ENCODE data around the gene PDLIM7.
A peak's percentile ranks its signal among the peaks of the same experiment; 100 is the strongest.

The PDLIM7 gene

DNA sequence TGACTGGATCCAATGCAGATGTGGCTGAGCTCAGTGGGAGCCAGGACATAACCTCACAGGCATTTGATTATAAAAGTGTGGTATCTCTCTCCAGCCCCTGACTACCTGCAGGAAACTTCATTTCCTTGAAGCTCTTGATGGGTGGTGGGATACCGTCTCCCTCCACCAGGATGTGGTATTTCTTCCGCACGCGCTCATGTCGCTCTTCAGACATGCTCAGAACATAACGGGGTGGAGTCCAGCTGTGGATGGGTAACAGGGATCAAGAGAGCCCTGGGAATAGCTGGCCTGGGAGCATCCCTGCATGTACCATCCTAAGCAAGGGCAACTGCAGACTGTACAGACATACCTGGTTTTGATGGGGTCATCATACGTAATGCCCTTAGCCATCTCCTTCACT, 18.2 kb upstream of the PDLIM7 start:
- no peaks in the 10 kb centered on the region for H3K27me3 Mint-ChIP-seq
- DNase-seq (no peak), ATAC-seq (replicated peaks) (no peak)
- peak overlapping the region; percentile 42 for H3K27ac Mint-ChIP-seq
- peaks cover 47 to 60% of the 10 kb centered on the region in 2 donors for H3K36me3 Mint-ChIP-seq
- peaks cover 53 to 74% of the 10 kb centered on the region in 2 donors for H3K4me1 Mint-ChIP-seq
- H3K4me3 Mint-ChIP-seq: peak overlapping the region; percentile 87 to 89
- no peaks in the 10 kb centered on the region for H3K9me3 Mint-ChIP-seq

DNA sequence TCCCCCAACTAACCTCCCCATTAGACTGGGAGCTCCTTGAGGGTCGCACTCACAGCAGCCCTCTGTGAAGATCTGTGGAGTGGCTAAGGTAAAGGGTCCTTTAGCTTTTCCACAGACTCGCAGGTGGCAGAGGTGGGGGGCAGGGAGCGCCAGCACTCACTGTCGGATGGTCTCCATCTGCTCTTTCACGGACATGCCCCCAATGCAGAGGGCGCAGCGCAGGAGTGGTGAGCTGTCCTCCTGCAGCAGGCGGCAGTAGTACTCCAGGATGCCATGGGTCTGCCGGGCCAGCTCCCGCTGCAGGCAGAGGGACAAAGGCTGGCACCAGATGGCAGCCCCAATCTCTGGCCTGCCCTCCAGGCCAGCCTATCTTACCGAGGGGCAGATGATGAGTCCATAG, 17.1 kb upstream of the PDLIM7 start:
- Mint-ChIP-seq H3K27me3 (no peaks in the 10 kb centered on the region), H3K27ac (no peak overlapping the region), H3K36me3 (peaks cover 44 to 60% of the 10 kb centered on the region in 2 donors), H3K9me3 (no peaks in the 10 kb centered on the region), H3K4me3 (no peak overlapping the region), H3K4me1 (peaks cover 53 to 74% of the 10 kb centered on the region in 2 donors)
- ATAC-seq (replicated peaks): no peak
- DNase-seq: no peak

DNA sequence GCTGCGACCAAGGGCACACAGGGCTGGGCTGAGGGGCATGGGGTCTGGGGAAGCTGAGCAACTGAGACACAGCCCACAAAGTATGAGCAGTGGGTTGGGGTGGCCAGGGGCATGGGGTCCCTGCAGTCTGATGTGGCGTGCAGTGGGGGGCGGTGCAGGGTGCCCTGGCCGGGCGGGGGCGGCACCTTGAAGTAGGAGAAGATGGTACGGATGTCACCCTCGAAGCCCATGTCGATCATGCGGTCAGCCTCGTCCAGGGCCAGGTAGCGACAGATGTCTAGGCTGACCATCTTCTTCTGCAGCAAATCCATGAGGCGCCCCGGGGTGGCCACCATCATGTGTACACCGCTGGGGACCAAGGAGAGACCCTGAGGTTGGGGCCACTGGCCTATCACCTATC, 16.1 kb upstream of the PDLIM7 start:
- DNase-seq (no peak), ATAC-seq (replicated peaks) (no peak)
- Mint-ChIP-seq H3K27ac (no peak overlapping the region), H3K4me1 (peaks cover 59 to 78% of the 10 kb centered on the region in 2 donors), H3K9me3 (no peaks in the 10 kb centered on the region), H3K36me3 (peaks cover 54 to 66% of the 10 kb centered on the region in 2 donors), H3K4me3 (no peak overlapping the region), H3K27me3 (no peaks in the 10 kb centered on the region)

DNA sequence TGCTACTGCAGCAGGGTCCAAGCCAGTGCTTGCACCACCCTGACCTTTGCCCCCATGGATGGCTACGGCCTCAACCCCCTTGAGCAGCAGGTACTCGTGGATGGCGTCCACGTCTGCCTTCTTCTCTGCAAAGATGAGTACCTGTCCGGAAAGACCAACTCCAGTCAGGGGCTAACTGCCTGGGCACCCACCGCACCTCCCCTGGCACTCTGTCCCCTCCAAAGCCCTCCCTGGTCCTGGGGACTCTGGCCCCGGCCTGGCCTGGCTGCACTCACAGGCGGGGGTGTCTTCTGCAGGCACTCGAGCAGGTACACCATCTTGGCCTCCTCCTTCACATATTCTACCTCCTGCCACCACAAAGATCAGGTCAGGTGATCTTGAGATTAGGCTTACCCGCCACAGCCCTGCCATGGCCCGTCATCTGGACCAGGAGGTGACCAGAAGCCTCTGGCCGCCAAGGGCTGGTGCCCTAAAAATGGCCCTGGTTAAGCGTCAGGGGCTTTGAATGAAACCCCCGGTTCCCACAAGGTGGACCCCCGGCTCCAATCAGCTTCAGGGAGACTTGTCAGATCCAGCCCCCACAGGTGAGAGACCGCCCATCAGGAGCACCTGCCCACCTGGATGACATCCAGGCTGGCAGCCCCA, 15.5 kb upstream of the PDLIM7 start:
- no peak for DNase-seq
- Mint-ChIP-seq H3K27ac (no peak overlapping the region), H3K4me1 (peaks cover 60 to 84% of the 10 kb centered on the region in 2 donors), H3K36me3 (peaks cover 57 to 68% of the 10 kb centered on the region in 2 donors), H3K27me3 (no peaks in the 10 kb centered on the region), H3K9me3 (no peaks in the 10 kb centered on the region), H3K4me3 (no peak overlapping the region)
- ATAC-seq (replicated peaks): no peak

DNA sequence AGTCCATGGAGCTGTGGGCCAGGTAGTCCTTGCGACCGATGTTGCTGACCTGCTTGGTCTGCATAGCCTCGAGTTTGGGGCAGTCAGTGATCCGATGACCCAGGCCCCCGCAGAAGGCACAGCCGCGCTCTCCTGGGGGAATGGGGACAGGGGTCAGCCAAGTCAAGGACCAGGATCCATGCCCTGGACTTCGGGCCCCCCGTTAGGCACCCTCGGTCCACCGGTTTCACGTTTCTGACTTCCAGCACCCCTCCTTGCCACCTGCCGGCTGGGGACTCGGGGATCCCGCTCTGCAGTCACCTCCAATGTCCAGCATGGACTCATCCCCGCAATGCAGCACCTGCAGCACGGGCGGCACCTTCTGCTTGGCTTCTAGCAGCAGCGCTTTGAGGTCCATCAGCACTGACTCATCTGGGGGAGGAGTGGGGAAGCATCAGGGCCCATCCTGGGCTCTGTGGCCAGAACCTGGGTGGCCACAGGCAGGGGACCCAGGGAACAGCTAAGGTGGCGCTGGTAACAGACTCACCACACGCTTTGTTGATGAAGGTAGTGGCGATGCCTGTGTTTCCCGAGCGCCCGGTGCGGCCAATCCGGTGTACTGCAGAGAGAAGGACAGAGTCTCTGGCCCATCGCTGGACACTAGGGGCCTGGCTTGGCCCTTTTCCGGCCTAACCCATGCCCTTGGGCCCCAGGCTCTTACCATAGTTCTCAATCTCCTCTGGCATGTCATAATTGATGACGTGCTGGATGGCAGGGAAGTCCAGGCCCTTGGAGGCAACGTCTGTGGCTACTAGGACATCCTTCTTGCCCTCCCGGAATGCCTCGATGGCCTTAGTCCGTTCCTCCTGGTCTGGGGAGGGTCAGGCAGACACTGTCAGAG, 14.6 kb upstream of the PDLIM7 start:
- Mint-ChIP-seq H3K4me3 (no peak overlapping the region), H3K27ac (peak overlapping the region; percentile 97), H3K4me1 (peaks cover 69 to 87% of the 10 kb centered on the region in 2 donors), H3K27me3 (no peaks in the 10 kb centered on the region), H3K36me3 (peaks cover 65 to 76% of the 10 kb centered on the region in 2 donors), H3K9me3 (no peaks in the 10 kb centered on the region)
- ATAC-seq (replicated peaks): no peak
- DNase-seq: no peak

DNA sequence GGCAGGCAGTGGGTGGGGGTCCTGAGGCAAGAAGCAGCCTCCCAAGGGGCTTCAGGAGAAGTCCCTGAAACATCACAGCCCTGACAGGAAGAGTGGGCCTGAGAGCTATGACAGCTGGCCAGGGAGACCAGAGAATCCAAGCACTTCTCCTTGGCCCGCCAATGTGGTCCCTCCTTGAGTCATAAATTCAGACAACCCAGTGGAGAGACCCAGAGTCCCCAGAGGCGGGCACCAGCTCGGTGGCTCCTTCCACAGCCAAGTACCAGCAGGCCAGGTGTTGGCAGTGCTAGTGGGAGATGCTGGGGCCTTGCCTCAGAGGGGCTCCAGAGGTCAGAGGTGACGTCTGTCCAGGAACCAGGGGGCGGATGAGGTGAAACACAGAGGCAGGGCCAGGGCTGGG, 13.8 kb upstream of the PDLIM7 start:
- H3K9me3 Mint-ChIP-seq: no peaks in the 10 kb centered on the region
- H3K4me1 Mint-ChIP-seq: peaks cover 64 to 83% of the 10 kb centered on the region in 2 donors
- H3K27me3 Mint-ChIP-seq: no peaks in the 10 kb centered on the region
- H3K4me3 Mint-ChIP-seq: peak overlapping the region; percentile 90 to 94
- ATAC-seq (replicated peaks) (peak in 1 of 2 donors; percentile 9), DNase-seq (no peak)
- H3K36me3 Mint-ChIP-seq: peaks cover 63 to 73% of the 10 kb centered on the region in 2 donors
- peak overlapping the region; percentile 97 for H3K27ac Mint-ChIP-seq

DNA sequence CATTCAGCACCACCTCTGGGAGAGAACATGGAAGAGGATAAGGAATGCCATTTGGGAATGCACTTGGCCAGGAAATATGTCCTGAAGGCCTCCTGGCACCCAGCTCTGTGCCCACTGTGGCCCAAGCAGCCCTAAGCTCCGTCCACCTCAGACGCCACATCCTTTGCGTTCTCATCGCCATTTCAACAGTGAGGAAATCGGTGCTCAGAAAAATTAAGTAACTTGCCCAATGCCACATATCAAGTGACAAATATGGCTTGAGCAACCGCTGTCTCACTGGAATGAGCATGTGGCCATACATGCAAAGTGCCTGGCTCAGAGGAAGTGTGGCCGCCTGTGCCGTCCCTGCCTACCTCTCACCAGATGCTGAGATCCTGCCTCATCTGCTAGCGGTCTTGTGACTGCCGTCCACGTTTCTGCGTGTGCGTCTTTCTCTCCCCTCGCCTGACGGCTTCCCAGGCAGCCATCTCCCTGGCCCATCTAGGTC, 13.2 kb upstream of the PDLIM7 start:
- Mint-ChIP-seq H3K4me1 (peaks cover 59 to 77% of the 10 kb centered on the region in 2 donors), H3K27ac (peak overlapping the region; percentile 97), H3K36me3 (peaks cover 62 to 69% of the 10 kb centered on the region in 2 donors), H3K27me3 (no peaks in the 10 kb centered on the region), H3K9me3 (no peaks in the 10 kb centered on the region), H3K4me3 (peak overlapping the region; percentile 90 to 94)
- ATAC-seq (replicated peaks): peak; percentile 50 to 56
- DNase-seq: no peak

DNA sequence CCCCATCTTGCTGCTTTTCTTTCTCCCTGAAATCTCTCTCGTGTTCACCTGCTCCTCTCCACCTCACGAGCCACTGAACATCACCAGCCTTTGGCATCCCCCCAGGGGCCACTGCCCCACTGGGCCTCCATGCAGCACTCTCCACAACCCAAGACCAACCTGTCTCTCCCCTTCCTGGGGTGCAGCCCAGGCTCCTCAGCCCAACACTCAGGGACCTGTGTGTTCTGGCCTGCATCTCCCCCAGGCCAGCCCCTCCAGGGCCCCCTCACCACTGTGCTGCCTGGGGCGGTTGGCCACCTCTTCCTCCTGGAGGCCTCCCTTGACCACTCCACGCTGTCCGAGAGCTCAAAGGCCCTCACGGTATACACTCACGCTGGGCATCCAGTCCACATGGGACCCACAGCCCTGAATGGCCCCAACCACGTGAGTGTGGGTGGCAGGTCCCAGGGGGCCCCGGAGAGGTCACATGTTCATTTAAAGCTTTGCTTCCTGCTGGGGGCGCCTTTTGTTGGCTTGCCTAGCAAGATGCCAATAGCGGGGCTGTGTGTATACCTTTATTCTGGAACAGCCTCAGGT, 12.7 kb upstream of the PDLIM7 start:
- peak overlapping the region; percentile 97 for H3K27ac Mint-ChIP-seq
- DNase-seq: peak; percentile 68
- peak overlapping the region; percentile 90 to 94 for H3K4me3 Mint-ChIP-seq

DNA sequence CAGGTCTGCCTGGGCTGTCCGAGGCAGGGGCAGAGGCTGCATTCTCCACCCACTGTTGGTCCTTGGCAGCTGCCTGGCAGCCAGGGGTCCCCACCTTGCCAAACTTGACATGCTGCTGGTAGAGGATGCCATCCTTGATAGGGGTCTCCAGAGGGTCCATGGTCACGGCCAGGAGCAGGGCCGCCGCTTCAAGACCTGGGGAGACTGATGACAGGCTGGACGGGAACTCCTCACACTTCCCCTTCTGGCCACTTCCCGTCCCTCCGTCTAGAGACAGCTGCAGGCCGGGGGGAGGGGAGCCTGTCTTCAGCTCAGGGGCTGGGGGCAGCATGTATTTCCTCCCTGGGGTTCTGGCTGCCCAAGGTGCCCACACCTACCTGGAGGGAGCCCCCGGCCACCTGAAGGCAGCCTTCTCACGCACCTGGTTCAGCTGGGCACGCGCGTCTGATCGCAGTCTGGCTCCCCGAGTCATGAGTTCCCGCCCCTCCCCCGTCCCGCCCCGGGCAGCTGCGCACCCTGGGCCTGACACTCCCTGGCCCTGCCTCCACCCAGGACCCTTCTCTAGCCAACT, 12.1 kb upstream of the PDLIM7 start, which contains the start of gene DOK3:
Gene DOK3, minus strand, starts transcription at position 446 of the 571 bp plus-strand sequence. Its CDS starts 286 bp downstream, at position 160.
- peaks cover 59 to 70% of the 10 kb centered on the region in 2 donors for H3K4me1 Mint-ChIP-seq
- ATAC-seq (replicated peaks): peak; percentile 61 to 68
- peak; percentile 46 for DNase-seq

More for the DNA sequence above, 12.7 kb upstream of the PDLIM7 start:
- H3K27me3 Mint-ChIP-seq: no peaks in the 10 kb centered on the region
- no peaks in the 10 kb centered on the region for H3K9me3 Mint-ChIP-seq
- peak; percentile 63 to 69 for ATAC-seq (replicated peaks)
- peaks cover 59 to 77% of the 10 kb centered on the region in 2 donors for H3K4me1 Mint-ChIP-seq
- peaks cover 67 to 72% of the 10 kb centered on the region in 2 donors for H3K36me3 Mint-ChIP-seq

DNA sequence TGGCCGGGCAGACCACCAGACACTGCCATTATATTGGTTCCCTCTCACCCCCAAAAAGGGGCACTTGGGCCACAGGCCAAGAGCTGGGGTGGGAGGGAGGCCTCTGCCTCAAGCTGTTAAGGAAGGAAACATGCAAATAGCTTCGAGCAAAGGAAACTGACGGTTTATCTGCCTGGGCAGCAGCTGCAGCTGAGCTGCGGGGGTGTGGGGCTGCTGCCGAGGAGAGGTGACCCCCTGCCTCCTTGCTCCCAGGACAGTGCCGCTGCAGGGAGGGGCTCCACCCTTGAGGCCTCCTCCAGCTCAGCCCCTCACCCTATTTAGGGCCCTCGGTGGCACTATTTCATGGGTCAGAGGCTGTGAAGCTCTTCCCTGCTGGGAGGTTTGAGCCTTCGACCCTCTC, 11.4 kb upstream of the PDLIM7 start:
- H3K4me1 Mint-ChIP-seq: peaks cover 53 to 64% of the 10 kb centered on the region in 2 donors

More for the DNA sequence above, 12.1 kb upstream of the PDLIM7 start, which contains the start of gene DOK3:
- H3K27me3 Mint-ChIP-seq: no peaks in the 10 kb centered on the region
- H3K9me3 Mint-ChIP-seq: no peaks in the 10 kb centered on the region
- H3K4me3 Mint-ChIP-seq: peak within 1 kb of the TSS; percentile 90 to 94
- H3K36me3 Mint-ChIP-seq: peaks cover 67 to 69% of the 10 kb centered on the region in 2 donors
- H3K27ac Mint-ChIP-seq: peak within 1 kb of the TSS; percentile 97

DNA sequence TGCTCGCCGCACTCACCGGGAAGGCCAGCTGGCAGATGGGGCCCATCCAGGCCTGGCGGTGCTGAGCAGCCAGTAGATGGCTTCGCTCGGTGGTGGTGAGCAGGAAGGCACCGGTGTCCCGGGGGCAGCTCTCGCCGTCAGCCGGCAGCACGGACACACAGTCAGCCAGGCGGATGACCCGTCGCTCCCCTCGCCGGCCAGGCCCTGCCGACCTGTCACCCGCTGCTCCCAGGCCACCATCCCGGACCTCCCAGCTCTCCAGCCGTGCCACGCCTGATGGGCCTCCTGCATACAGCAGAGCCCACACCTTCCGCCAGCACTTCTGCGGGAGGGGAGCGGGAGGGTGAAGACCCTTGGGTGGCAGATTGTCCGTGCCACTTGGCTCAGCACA, 10.8 kb upstream of the PDLIM7 start:
- peak overlapping the region; percentile 90 to 94 for H3K4me3 Mint-ChIP-seq

More for the DNA sequence above, 11.4 kb upstream of the PDLIM7 start:
- Mint-ChIP-seq H3K4me3 (peak overlapping the region; percentile 90 to 94), H3K36me3 (peaks cover 62 to 66% of the 10 kb centered on the region in 2 donors), H3K27me3 (no peaks in the 10 kb centered on the region), H3K9me3 (no peaks in the 10 kb centered on the region), H3K27ac (peak overlapping the region; percentile 97)
- DNase-seq: no peak
- peak; percentile 28 to 42 for ATAC-seq (replicated peaks)

DNA sequence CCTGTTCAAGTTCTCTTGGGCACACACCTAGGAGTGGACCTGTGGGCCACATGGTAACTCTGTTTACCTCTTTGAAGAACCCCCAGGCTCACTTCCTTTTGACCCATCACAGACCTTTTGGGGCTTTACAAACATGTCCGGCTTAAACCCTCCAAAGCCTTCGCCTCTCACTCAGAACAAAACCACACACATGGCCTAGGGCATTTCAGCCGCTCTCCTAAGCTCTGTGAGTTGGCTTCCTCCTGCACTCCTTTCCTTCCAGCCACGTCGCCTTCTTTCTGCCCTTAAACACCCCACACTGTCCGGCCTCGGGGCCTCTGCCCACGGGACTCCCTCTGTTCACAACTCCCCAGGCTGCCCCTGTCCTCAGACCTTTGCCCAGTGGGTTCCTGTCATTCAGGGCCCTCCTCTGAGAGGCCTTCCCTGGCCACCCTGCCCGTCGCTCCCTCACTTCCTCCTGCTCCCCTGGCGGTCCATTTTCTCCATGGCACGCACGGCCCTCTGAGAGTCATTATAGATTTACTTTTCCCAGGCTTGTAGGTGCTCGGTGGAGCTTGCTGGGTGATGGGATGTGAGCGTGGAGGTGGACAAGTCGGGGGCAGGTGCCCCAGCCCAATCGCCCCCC, 10.3 kb upstream of the PDLIM7 start:
- Mint-ChIP-seq H3K9me3 (no peaks in the 10 kb centered on the region), H3K4me1 (peaks cover 54 to 65% of the 10 kb centered on the region in 2 donors), H3K4me3 (peak overlapping the region; percentile 90 to 94), H3K27ac (peak overlapping the region; percentile 90), H3K36me3 (peaks cover 59 to 62% of the 10 kb centered on the region in 2 donors), H3K27me3 (no peaks in the 10 kb centered on the region)
- peak in 1 of 2 donors; percentile 7 for ATAC-seq (replicated peaks)
- no peak for DNase-seq

More for the DNA sequence above, 10.8 kb upstream of the PDLIM7 start:
- Mint-ChIP-seq H3K9me3 (no peaks in the 10 kb centered on the region), H3K4me1 (peaks cover 54 to 63% of the 10 kb centered on the region in 2 donors), H3K27me3 (no peaks in the 10 kb centered on the region), H3K27ac (peak overlapping the region; percentile 90), H3K36me3 (peaks cover 60 to 63% of the 10 kb centered on the region in 2 donors)
- DNase-seq (no peak), ATAC-seq (replicated peaks) (no peak)

DNA sequence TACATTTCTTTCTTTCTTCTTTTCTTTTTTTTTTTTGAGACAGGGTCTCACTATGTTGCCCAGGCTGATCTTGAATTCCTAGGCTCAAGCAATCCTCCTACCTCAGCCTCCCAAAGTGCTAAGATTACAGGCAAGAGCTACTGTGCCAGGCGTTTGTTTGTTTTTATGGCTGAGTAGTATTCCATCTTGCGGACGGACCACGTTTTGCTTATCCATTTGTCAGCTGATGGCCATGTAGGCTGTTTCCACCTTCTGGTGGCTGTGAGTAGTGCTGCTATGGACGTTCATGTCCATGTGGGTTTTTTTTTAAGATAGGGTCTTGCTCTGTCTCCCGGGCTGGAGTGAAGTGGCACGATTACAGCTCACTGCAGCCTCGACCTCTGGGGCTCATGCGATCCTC, 9.8 kb upstream of the PDLIM7 start:
- Mint-ChIP-seq H3K4me1 (peaks cover 59 to 71% of the 10 kb centered on the region in 2 donors), H3K4me3 (peak overlapping the region; percentile 90 to 94), H3K27ac (peak overlapping the region; percentile 76), H3K27me3 (no peaks in the 10 kb centered on the region), H3K9me3 (no peaks in the 10 kb centered on the region), H3K36me3 (peaks cover 58 to 64% of the 10 kb centered on the region in 2 donors)
- DNase-seq (no peak), ATAC-seq (replicated peaks) (no peak)
